GM12872 (cell line): ENCODE measurements around the gene KLF6.

Source experiments
- TF ChIP-seq, protein P1 (sequence below): IDR thresholded peaks from 3 replicates; pipeline ENCODE4 v1.5.1; 2011; ENCODE audit warnings: low read depth, mild to moderate bottlenecking, low read length, moderate library complexity; ENCODE audit not compliant: insufficient read depth

KLF6 gene

DNA sequence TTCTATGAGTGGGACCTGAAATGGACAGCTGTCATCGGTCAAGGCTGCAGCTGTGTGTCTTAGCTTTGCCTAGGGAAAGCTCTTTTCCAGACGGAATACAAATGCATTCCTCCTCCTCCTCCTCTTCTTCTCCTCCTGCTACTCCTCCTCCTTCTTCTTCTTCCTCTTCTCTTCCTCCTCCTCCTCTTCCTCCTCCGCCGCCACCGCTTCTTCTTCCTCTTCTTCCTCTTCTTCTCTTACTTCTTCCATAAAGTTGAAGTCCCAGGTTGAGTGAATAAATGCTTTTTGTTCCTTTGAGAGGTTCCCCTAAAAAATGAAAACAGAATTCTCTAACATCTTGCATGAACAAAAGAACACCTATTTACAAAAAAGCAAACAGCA lies 28.7 kb downstream of the KLF6 start:
- TF ChIP-seq, protein P1, sequence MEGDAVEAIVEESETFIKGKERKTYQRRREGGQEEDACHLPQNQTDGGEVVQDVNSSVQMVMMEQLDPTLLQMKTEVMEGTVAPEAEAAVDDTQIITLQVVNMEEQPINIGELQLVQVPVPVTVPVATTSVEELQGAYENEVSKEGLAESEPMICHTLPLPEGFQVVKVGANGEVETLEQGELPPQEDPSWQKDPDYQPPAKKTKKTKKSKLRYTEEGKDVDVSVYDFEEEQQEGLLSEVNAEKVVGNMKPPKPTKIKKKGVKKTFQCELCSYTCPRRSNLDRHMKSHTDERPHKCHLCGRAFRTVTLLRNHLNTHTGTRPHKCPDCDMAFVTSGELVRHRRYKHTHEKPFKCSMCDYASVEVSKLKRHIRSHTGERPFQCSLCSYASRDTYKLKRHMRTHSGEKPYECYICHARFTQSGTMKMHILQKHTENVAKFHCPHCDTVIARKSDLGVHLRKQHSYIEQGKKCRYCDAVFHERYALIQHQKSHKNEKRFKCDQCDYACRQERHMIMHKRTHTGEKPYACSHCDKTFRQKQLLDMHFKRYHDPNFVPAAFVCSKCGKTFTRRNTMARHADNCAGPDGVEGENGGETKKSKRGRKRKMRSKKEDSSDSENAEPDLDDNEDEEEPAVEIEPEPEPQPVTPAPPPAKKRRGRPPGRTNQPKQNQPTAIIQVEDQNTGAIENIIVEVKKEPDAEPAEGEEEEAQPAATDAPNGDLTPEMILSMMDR = no peak

DNA sequence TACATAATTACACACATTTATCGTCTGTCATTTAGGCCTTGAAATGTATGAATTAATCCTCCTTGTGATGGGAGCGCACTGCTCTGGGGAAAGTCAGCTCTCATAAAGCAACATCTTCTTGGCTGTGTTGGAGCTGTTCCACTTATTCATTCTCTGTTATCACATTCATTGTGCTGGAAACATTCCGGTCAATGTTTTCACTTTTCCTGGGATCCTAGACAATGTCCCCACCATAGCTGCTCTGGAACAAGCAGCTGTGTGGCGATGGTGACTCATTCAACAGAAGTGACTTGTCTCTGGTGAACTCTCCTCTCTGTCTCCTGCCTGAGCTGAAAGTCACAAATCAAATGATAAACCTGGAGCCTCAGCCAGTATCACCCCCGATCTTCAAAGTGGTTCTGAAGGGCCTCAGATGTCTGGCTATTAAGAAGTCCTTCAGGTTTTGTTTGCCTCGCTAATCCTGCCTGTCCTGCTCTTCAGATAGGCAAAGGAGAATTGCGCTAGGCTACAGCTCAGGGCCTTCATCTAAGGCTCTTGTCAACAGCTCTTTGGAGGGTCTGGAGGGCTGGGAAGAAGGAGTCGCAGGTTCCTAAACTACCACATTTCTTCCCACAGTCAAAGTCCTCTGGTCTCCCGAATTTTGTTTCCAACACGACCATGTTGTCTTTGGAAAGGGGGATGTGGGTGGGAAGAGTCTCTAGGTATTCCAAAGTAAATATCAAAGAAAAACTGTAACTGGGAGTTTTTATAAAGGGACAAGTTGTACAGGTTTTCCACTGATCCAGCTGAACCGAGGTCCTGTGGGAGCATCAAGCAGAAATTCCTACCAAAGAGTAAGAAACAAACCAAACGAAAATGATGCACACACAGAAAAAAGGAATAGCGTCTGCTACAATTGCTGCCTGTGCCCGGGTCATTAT lies 29.3 kb downstream of the KLF6 start:
- TF ChIP-seq, protein P1 = no peak

DNA sequence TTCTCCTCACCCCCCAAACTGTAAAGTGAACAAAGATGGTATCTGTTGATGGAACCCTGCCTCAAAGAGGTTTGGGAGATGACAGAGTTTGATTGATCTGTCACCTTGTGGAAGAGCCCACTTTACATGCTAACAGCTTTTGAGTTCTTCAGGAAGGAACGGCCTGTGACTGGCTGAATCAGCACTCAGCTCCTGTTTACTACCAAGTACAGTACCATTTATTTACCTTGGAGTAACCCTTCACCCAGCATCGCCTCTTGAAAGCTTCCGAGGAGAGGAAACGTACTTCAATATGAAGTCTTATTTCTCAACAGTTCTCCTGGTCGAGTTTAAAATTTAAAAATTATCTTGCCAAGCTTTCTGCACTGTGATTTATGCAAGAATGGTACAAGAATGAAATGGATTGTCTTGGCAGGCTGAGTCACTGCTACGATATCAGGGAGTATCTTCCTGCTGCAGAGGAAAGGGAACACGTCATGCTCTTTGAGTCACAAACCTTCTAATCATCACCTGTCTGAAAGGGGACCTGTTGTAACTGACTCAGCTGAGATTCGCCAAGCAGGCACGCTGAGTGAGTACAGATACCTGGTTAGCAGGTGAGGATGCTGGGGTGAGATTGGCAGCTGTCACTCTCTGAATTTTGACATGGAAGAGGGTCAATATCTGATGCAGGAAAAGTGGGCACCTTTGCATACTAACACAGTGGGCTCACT lies 30.1 kb downstream of the KLF6 start:
- TF ChIP-seq, protein P1 = no peak

DNA sequence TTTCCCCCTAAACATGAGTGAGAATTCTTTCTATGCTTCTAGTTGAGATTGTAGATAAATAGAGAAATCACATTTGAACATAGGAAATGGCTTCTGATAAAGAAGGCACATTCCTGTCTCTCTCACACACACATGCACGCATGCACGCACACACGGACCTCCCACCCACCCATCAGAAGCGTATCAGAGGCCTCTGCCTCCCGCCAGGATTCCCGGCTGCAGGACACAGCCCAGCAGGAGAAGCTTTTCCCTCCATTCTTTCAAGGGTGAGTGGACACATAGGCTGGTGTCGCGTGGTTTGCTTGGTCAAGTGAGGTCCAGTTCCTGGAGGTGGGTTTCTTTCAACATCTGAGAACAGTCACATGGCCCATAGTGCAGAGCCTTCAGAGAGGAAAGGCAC lies 34.2 kb downstream of the KLF6 start:
- TF ChIP-seq, protein P1 = no peak

DNA sequence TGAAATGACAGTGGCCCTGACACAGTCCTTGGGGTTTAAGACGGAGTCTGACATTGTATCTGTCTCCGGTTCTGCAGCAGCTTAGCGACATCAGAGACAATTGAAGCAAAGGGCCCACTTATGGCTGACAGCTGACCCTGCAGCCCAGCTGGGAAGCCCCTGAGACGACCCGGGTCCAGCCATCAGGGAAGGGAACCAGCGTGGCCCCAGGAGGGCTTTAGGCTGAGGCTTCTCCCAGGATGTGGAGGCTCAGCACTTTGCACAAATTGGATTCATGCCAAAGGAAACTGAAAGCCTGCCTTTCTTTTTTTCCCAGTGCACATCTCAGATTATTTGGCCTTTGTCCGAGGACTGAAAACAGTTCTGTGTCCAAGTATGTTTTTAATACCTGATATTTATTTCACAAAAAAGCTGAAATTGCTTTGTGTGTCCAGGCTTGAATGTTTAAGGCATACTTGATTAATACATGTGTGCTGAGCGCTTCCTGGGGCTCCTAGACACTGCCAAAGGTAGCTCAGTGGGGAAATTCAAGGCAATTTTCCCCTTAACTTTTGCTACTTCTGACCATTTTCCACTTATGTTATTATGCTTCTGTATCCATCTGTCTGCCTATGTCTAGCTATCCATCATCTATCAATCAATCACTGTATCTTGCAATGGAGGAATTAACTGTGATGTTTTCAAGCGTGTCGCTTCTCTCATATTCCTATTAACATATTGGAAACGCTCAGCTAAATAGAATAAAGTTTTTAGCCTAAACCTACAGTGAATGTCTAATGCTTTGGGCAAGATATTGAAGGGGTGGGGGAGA lies 34.8 kb downstream of the KLF6 start:
- TF ChIP-seq, protein P1 = no peak

DNA sequence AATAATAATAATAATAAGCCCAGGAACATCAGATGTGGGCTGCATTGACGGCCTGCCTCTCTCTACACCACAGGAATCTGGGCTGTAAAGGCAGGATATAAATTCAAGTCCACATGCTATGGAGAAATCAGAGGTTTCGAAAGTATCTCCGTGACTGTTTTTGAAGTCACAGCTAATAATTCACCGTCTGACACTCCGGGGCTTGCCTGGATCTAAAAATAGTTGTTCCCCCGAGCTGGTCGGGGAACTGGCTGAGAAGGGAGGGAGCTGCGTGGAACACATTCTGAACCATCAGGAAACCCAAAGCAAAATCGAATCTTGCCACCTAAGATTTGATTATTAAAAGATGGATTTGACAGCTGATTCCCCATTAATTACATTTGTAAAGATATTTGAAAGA lies 35.4 kb downstream of the KLF6 start:
- TF ChIP-seq, protein P1 = no peak

DNA sequence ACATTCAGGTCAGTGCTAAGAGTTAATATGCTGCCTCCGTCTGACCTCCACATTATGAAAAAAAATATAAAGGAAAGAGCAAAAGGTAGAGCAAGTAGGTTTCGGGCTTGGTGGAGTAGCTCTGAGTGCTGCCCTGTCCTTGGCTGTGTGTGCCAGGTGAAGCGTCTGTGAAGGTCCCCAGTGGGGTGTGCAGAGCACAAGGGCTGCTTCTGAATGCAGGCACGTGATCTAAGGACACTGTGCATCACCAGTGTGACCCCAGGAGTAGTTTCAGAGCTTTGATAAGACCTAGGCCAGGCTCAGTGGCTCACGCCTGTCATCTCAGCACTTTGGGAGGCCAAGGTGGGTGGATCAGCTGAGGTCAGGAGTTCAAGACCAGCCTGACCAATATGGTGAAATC lies 36.0 kb downstream of the KLF6 start:
- TF ChIP-seq, protein P1 = no peak
